Measurements from ENCODE around the gene TFCP2L1.
A peak's percentile ranks its signal among the peaks of the same experiment; 100 is the strongest.
"Not testable (repeated sequence)": the region's sequence is repeated elsewhere in the genome, so short reads cannot be mapped to it uniquely, and the experiment has no call there.

TFCP2L1 gene

DNA sequence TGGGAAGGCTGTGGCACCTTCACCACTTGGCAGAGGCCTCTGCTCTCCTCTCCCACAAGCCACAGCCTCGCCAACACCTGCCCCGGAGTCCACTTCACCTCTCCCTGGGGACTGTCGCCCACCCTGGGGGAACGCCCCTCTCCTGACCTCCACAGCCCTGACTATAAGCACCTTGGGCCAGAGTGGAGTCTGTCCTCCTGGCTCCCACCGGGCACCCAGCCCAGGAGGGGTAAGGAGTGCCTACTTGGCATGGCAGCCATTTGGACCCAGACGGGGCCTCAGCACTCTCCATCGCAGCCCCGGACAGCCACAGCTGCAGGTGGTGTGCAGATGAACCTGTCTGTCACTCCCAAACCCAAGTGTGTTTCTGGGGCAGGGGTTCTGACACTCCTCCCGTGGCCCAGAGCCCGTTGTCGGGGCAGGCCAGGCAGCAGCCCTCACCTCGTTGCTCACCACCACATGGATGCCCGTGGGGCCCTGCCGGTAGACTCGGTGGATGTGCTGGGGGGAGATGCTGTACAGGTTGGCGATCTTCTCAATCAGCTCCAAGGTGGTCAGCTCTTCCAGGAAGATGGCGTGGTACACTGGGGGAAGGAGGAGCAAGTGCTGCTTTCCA is 53.5 kb downstream of the TFCP2L1 start:
- no peak overlapping the region for H3K4me3 ChIP-seq (ENCODE audit: low read length in 2 of 2)

GRCh38 chr2:121228521-121228920 is 56.5 kb downstream of the TFCP2L1 start:
- H3K4me3 ChIP-seq (ENCODE audit: low read length in 2 of 2) = no peak overlapping the region
- peaks cover 0 to 3% of the 10 kb centered on the region in 2 donors for H3K4me1 ChIP-seq (ENCODE audit: control insufficient read depth in 2 of 2, insufficient read depth in 2 of 2, low read length in 2 of 2)
- no peaks in the 10 kb centered on the region for H3K9me3 ChIP-seq (ENCODE audit: control insufficient read depth in 2 of 2, low read length in 2 of 2)
- H3K27me3 ChIP-seq (ENCODE audit: control insufficient read depth in 2 of 2, insufficient read depth in 2 of 2, low read length in 2 of 2) = no peaks in the 10 kb centered on the region
- no peak overlapping the region for H3K27ac ChIP-seq (ENCODE audit: low read depth in 2 of 2, low read length in 2 of 2)
- H3K9ac ChIP-seq (ENCODE audit: low read depth in 1 of 2, low read length in 2 of 2) = no peak overlapping the region
- H3K36me3 ChIP-seq (ENCODE audit: control insufficient read depth in 2 of 2, insufficient read depth in 2 of 2, low read length in 2 of 2) = peaks cover 39 to 47% of the 10 kb centered on the region in 2 donors

More for the DNA sequence above, 53.5 kb downstream of the TFCP2L1 start:
- Histone ChIP-seq H3K27me3 (ENCODE audit: control insufficient read depth in 2 of 2, insufficient read depth in 2 of 2, low read length in 2 of 2) (no peaks in the 10 kb centered on the region), H3K27ac (ENCODE audit: low read depth in 2 of 2, low read length in 2 of 2) (no peak overlapping the region), H3K36me3 (ENCODE audit: control insufficient read depth in 2 of 2, insufficient read depth in 2 of 2, low read length in 2 of 2) (peaks cover 34 to 53% of the 10 kb centered on the region in 2 donors), H3K9me3 (ENCODE audit: control insufficient read depth in 2 of 2, low read length in 2 of 2) (no peaks in the 10 kb centered on the region), H3K4me1 (ENCODE audit: control insufficient read depth in 2 of 2, insufficient read depth in 2 of 2, low read length in 2 of 2) (peaks cover 0 to 6% of the 10 kb centered on the region in 2 donors), H3K9ac (ENCODE audit: low read depth in 1 of 2, low read length in 2 of 2) (no peak overlapping the region)

DNA sequence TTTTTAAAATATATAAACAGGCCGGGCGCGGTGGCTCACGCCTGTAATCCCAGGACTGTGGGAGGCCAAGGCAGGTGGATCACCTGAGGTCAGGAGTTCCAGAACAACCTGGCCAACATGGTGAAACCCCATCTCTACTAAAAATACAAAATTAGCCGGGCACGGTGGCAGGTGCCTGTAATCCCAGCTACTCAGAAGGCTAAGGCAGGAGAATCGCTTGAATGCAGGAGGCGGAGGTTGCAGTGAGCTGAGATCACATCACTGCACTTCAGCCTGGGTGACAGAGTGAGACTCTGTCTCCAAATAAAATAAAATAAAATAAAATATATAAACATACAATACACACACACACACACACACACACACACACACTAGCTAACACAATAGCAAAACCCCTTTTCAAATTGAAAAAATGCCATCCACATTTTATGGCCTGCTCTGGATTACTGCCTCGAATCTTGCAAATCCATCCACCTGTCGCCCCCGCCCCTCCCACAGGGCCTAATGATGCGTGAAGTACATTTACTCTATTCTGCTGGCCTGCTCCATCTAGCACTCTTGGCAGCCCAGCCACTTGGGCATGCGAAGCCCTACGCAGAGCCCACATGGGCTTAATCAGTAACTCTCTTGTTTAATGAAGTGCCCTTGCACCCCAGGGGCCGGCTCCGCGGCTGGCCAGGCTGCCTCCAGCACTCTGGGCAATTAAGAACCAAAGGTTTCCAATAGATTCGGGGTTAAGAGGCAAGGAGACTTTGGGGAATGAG is 57.4 kb downstream of the TFCP2L1 start:
- H3K9ac ChIP-seq (ENCODE audit: low read depth in 1 of 2, low read length in 2 of 2); H3K27ac ChIP-seq (ENCODE audit: low read depth in 2 of 2, low read length in 2 of 2); H3K27me3 ChIP-seq (ENCODE audit: control insufficient read depth in 2 of 2, insufficient read depth in 2 of 2, low read length in 2 of 2); H3K4me3 ChIP-seq (ENCODE audit: low read length in 2 of 2); H3K4me1 ChIP-seq (ENCODE audit: control insufficient read depth in 2 of 2, insufficient read depth in 2 of 2, low read length in 2 of 2); H3K9me3 ChIP-seq (ENCODE audit: control insufficient read depth in 2 of 2, low read length in 2 of 2): not testable (repeated sequence)
- H3K36me3 ChIP-seq (ENCODE audit: control insufficient read depth in 2 of 2, insufficient read depth in 2 of 2, low read length in 2 of 2) = peaks cover 37 to 54% of the 10 kb centered on the region in 2 donors

- H3K27me3 ChIP-seq (ENCODE audit: control insufficient read depth in 2 of 2, insufficient read depth in 2 of 2, low read length in 2 of 2); H3K27ac ChIP-seq (ENCODE audit: low read depth in 2 of 2, low read length in 2 of 2); H3K4me1 ChIP-seq (ENCODE audit: control insufficient read depth in 2 of 2, insufficient read depth in 2 of 2, low read length in 2 of 2); H3K4me3 ChIP-seq (ENCODE audit: low read length in 2 of 2); H3K9ac ChIP-seq (ENCODE audit: low read depth in 1 of 2, low read length in 2 of 2); H3K9me3 ChIP-seq (ENCODE audit: control insufficient read depth in 2 of 2, low read length in 2 of 2): not testable (repeated sequence)
- peaks cover 31 to 48% of the 10 kb centered on the region in 2 donors for H3K36me3 ChIP-seq (ENCODE audit: control insufficient read depth in 2 of 2, insufficient read depth in 2 of 2, low read length in 2 of 2)
Measured at GRCh38 chr2:121225681-121226080, 59.3 kb downstream of the TFCP2L1 start.

GRCh38 chr2:121220995-121221394 is 64.0 kb downstream of the TFCP2L1 start:
- no peaks in the 10 kb centered on the region for H3K9me3 ChIP-seq (ENCODE audit: control insufficient read depth in 2 of 2, low read length in 2 of 2)
- H3K27me3 ChIP-seq (ENCODE audit: control insufficient read depth in 2 of 2, insufficient read depth in 2 of 2, low read length in 2 of 2) = no peaks in the 10 kb centered on the region
- peak overlapping the region in 1 of 2 donors; percentile 45 for H3K27ac ChIP-seq (ENCODE audit: low read depth in 2 of 2, low read length in 2 of 2)
- H3K9ac ChIP-seq (ENCODE audit: low read depth in 1 of 2, low read length in 2 of 2) = no peak overlapping the region
- peaks cover 45 to 60% of the 10 kb centered on the region in 2 donors for H3K36me3 ChIP-seq (ENCODE audit: control insufficient read depth in 2 of 2, insufficient read depth in 2 of 2, low read length in 2 of 2)
- no peaks in the 10 kb centered on the region for H3K4me1 ChIP-seq (ENCODE audit: control insufficient read depth in 2 of 2, insufficient read depth in 2 of 2, low read length in 2 of 2)
- no peak overlapping the region for H3K4me3 ChIP-seq (ENCODE audit: low read length in 2 of 2)

- H3K4me3 ChIP-seq (ENCODE audit: low read length in 2 of 2) = no peak overlapping the region
- H3K9me3 ChIP-seq (ENCODE audit: control insufficient read depth in 2 of 2, low read length in 2 of 2) = no peaks in the 10 kb centered on the region
- H3K9ac ChIP-seq (ENCODE audit: low read depth in 1 of 2, low read length in 2 of 2) = no peak overlapping the region
- no peak overlapping the region for H3K27ac ChIP-seq (ENCODE audit: low read depth in 2 of 2, low read length in 2 of 2)
- no peaks in the 10 kb centered on the region for H3K27me3 ChIP-seq (ENCODE audit: control insufficient read depth in 2 of 2, insufficient read depth in 2 of 2, low read length in 2 of 2)
- peaks cover 39 to 55% of the 10 kb centered on the region in 2 donors for H3K36me3 ChIP-seq (ENCODE audit: control insufficient read depth in 2 of 2, insufficient read depth in 2 of 2, low read length in 2 of 2)
- H3K4me1 ChIP-seq (ENCODE audit: control insufficient read depth in 2 of 2, insufficient read depth in 2 of 2, low read length in 2 of 2) = no peaks in the 10 kb centered on the region
Measured at GRCh38 chr2:121219866-121220265, 65.1 kb downstream of the TFCP2L1 start.

- peaks cover 31 to 45% of the 10 kb centered on the region in 2 donors for H3K36me3 ChIP-seq (ENCODE audit: control insufficient read depth in 2 of 2, insufficient read depth in 2 of 2, low read length in 2 of 2)
Measured at GRCh38 chr2:121218386-121218938, 66.5 kb downstream of the TFCP2L1 start.

GRCh38 chr2:121217627-121218026 is 67.4 kb downstream of the TFCP2L1 start:
- Histone ChIP-seq H3K4me1 (ENCODE audit: control insufficient read depth in 2 of 2, insufficient read depth in 2 of 2, low read length in 2 of 2) (peaks cover 6 to 18% of the 10 kb centered on the region in 2 donors), H3K4me3 (ENCODE audit: low read length in 2 of 2) (no peak overlapping the region), H3K9ac (ENCODE audit: low read depth in 1 of 2, low read length in 2 of 2) (no peak overlapping the region), H3K36me3 (ENCODE audit: control insufficient read depth in 2 of 2, insufficient read depth in 2 of 2, low read length in 2 of 2) (peaks cover 30 to 37% of the 10 kb centered on the region in 2 donors), H3K9me3 (ENCODE audit: control insufficient read depth in 2 of 2, low read length in 2 of 2) (no peaks in the 10 kb centered on the region), H3K27me3 (ENCODE audit: control insufficient read depth in 2 of 2, insufficient read depth in 2 of 2, low read length in 2 of 2) (no peaks in the 10 kb centered on the region), H3K27ac (ENCODE audit: low read depth in 2 of 2, low read length in 2 of 2) (no peak overlapping the region)

More at GRCh38 chr2:121218386-121218938, 66.5 kb downstream of the TFCP2L1 start:
- Histone ChIP-seq H3K27me3 (ENCODE audit: control insufficient read depth in 2 of 2, insufficient read depth in 2 of 2, low read length in 2 of 2) (no peaks in the 10 kb centered on the region), H3K4me3 (ENCODE audit: low read length in 2 of 2) (no peak overlapping the region), H3K9me3 (ENCODE audit: control insufficient read depth in 2 of 2, low read length in 2 of 2) (no peaks in the 10 kb centered on the region), H3K4me1 (ENCODE audit: control insufficient read depth in 2 of 2, insufficient read depth in 2 of 2, low read length in 2 of 2) (peaks cover 3 to 10% of the 10 kb centered on the region in 2 donors), H3K27ac (ENCODE audit: low read depth in 2 of 2, low read length in 2 of 2) (no peak overlapping the region), H3K9ac (ENCODE audit: low read depth in 1 of 2, low read length in 2 of 2) (no peak overlapping the region)

- peak overlapping the region in 1 of 2 donors; percentile 91 for H3K27ac ChIP-seq (ENCODE audit: low read depth in 2 of 2, low read length in 2 of 2)
- H3K36me3 ChIP-seq (ENCODE audit: control insufficient read depth in 2 of 2, insufficient read depth in 2 of 2, low read length in 2 of 2) = peaks cover 21 to 26% of the 10 kb centered on the region in 2 donors
Measured at GRCh38 chr2:121214296-121214695, 70.7 kb downstream of the TFCP2L1 start.

DNA sequence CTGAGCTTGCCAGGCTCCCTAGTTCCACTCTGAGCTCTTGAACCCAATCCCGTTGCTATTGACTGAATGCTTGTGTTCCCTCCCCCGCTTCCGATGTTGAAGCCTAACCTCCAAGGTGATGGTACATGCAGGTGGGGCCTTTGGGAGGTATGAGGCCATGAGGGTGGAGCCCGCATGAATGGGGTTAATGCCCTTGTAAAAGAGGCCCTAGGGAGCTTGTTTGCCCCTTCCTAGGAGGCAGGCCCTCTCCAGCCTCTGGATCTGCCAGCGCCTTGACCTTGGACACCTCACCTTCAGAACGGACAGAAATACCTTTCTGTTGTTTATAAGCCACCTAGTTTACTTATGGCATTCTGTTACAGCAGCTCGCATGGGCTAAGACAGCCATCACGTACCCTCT is 71.6 kb downstream of the TFCP2L1 start:
- Histone ChIP-seq H3K9me3 (ENCODE audit: control insufficient read depth in 2 of 2, low read length in 2 of 2) (no peaks in the 10 kb centered on the region), H3K4me1 (ENCODE audit: control insufficient read depth in 2 of 2, insufficient read depth in 2 of 2, low read length in 2 of 2) (peaks cover 14 to 43% of the 10 kb centered on the region in 2 donors), H3K36me3 (ENCODE audit: control insufficient read depth in 2 of 2, insufficient read depth in 2 of 2, low read length in 2 of 2) (peaks cover 13 to 17% of the 10 kb centered on the region in 2 donors), H3K27me3 (ENCODE audit: control insufficient read depth in 2 of 2, insufficient read depth in 2 of 2, low read length in 2 of 2) (no peaks in the 10 kb centered on the region), H3K9ac (ENCODE audit: low read depth in 1 of 2, low read length in 2 of 2) (peak overlapping the region in 1 of 2 donors; percentile 55), H3K4me3 (ENCODE audit: low read length in 2 of 2) (peak overlapping the region in 1 of 2 donors; percentile 3), H3K27ac (ENCODE audit: low read depth in 2 of 2, low read length in 2 of 2) (peak overlapping the region; percentile 83 to 91)

More at GRCh38 chr2:121214296-121214695, 70.7 kb downstream of the TFCP2L1 start:
- Histone ChIP-seq H3K4me1 (ENCODE audit: control insufficient read depth in 2 of 2, insufficient read depth in 2 of 2, low read length in 2 of 2) (peaks cover 14 to 43% of the 10 kb centered on the region in 2 donors), H3K9ac (ENCODE audit: low read depth in 1 of 2, low read length in 2 of 2) (no peak overlapping the region), H3K4me3 (ENCODE audit: low read length in 2 of 2) (no peak overlapping the region), H3K9me3 (ENCODE audit: control insufficient read depth in 2 of 2, low read length in 2 of 2) (no peaks in the 10 kb centered on the region), H3K27me3 (ENCODE audit: control insufficient read depth in 2 of 2, insufficient read depth in 2 of 2, low read length in 2 of 2) (no peaks in the 10 kb centered on the region)

Data from mucosa of rectum (tissue), 2 donors.